Dendritic cell treated with granulocyte-macrophage colony-stimulating factor and Interleukin-4, amounts not matched to agents 40 ng/mL and 50 ng/mL, for 4 days (primary cell): ENCODE measurements around the gene TPM1.

ENCODE experiments used
- H3K27ac Mint-ChIP-seq: one replicate; pipeline ENCODE4 v1.8.0; 2022; ENCODE audit warnings: mild to moderate bottlenecking, mixed read lengths
- H3K27me3 Mint-ChIP-seq: one replicate; pipeline ENCODE4 v1.8.0; 2022; ENCODE audit warnings: mild to moderate bottlenecking, mixed read lengths
- H3K36me3 Mint-ChIP-seq: one replicate; pipeline ENCODE4 v1.8.0; 2022; ENCODE audit warnings: low read depth, mixed read lengths
- H3K4me1 Mint-ChIP-seq: one replicate; pipeline ENCODE4 v1.8.0; 2022; ENCODE audit warnings: low read depth, mixed read lengths
- H3K4me3 Mint-ChIP-seq: one replicate; pipeline ENCODE4 v1.8.0; 2022; ENCODE audit warnings: mild to moderate bottlenecking, moderate library complexity, mixed read lengths
- H3K9me3 Mint-ChIP-seq: one replicate; pipeline ENCODE4 v1.8.0; 2022; ENCODE audit warnings: mixed read lengths
- intact Hi-C: fragments of 100-400 bp; cut with micrococcal nuclease; formaldehyde crosslinking; loops from one replicate; pipeline ENCODE4 v1.15.0; 2022

Gene TPM1

GRCh38 chr15:63040509-63040908, 2.0 kb upstream of the TPM1 start:
- H3K4me3 Mint-ChIP-seq = no peak overlapping the region
- intact Hi-C loops = loop anchor here (5.0 kb wide), 1 partner anchor 108 kb away; no protein-coding TSS in a partner anchor
- peaks cover 70% of the 10 kb centered on the region for H3K27me3 Mint-ChIP-seq
- peaks cover 26% of the 10 kb centered on the region for H3K4me1 Mint-ChIP-seq
- H3K36me3 Mint-ChIP-seq = peaks cover 11% of the 10 kb centered on the region
- H3K9me3 Mint-ChIP-seq = no peaks in the 10 kb centered on the region
- no peak overlapping the region for H3K27ac Mint-ChIP-seq

DNA sequence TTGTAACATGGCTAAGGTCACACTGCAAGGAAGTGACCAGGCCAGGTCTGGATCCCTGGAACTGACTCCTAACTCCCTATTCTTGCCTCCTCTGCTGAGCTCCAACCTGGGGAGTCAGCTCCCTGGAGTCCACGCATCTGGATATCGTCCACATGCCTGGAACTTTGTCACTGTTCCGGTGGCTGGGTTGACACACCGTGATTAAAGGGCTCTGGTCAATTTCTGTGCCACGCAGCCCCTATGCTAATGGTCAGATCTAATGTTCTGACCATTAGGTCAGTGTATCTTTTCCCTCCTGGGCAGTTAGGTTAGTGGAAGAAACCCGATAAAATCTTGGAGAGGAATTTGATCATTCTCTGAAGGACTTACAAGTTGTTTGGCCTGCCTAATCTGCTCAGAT, 1.6 kb upstream of the TPM1 start:
- peaks cover 75% of the 10 kb centered on the region for H3K27me3 Mint-ChIP-seq
- intact Hi-C loops = loop anchor here (5.0 kb wide), 1 partner anchor 109 kb away; no protein-coding TSS in a partner anchor

GRCh38 chr15:63041402-63041973, 1.1 kb upstream of the TPM1 start:
- Mint-ChIP-seq H3K36me3 (peaks cover 11% of the 10 kb centered on the region), H3K4me1 (peaks cover 26% of the 10 kb centered on the region), H3K4me3 (no peak overlapping the region), H3K27ac (no peak overlapping the region), H3K27me3 (peaks cover 76% of the 10 kb centered on the region), H3K9me3 (no peaks in the 10 kb centered on the region)
- intact Hi-C loops = loop anchor here (5.0 kb wide), 1 partner anchor 109 kb away; no protein-coding TSS in a partner anchor

More for the DNA sequence above, 1.6 kb upstream of the TPM1 start:
- H3K4me3 Mint-ChIP-seq = no peak overlapping the region
- no peaks in the 10 kb centered on the region for H3K9me3 Mint-ChIP-seq
- H3K4me1 Mint-ChIP-seq = peaks cover 26% of the 10 kb centered on the region
- peaks cover 11% of the 10 kb centered on the region for H3K36me3 Mint-ChIP-seq
- H3K27ac Mint-ChIP-seq = no peak overlapping the region

DNA sequence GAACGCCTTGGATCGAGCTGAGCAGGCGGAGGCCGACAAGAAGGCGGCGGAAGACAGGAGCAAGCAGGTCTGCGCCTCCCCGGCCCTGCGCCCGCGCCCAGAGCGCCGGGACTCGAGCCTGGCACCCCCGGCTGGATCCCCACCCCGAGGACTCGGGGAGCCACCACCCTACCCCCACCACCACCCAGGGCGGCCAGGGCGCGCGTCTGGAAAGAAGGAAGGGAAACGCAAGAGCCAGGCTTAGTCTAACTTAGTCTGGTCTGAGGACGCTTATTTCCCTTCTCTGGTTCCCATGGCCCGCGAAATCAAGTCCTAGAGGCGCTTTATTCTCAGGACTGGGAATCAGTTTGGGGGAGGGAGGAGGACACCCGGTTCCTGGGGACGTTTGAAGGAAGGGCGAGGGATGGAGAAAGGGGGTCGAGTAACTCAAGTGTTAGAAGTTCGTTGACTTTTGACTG, 359 bp downstream of the TPM1 start:
- Mint-ChIP-seq H3K9me3 (no peaks in the 10 kb centered on the region), H3K27me3 (peaks cover 89% of the 10 kb centered on the region), H3K4me1 (peaks cover 38% of the 10 kb centered on the region), H3K27ac (peak overlapping the region; percentile 10), H3K36me3 (peaks cover 11% of the 10 kb centered on the region), H3K4me3 (peak overlapping the region; percentile 84)
- intact Hi-C loops = loop anchor here (1.0 to 5.0 kb wide), 2 partner anchors 12 to 111 kb away; no protein-coding TSS in a partner anchor

GRCh38 chr15:63043335-63044076, 959 bp downstream of the TPM1 start:
- intact Hi-C loops = loop anchor here (1.0 to 5.0 kb wide), 2 partner anchors 12 to 111 kb away; no protein-coding TSS in a partner anchor
- Mint-ChIP-seq H3K27ac (peak overlapping the region; percentile 10), H3K4me3 (peak overlapping the region; percentile 84), H3K27me3 (peaks cover 89% of the 10 kb centered on the region), H3K36me3 (peaks cover 11% of the 10 kb centered on the region), H3K9me3 (no peaks in the 10 kb centered on the region), H3K4me1 (peaks cover 38% of the 10 kb centered on the region)

- intact Hi-C loops = loop anchor here (5.0 kb wide), 1 partner anchor 112 kb away; no protein-coding TSS in a partner anchor
- peak overlapping the region; percentile 84 for H3K4me3 Mint-ChIP-seq
- H3K27ac Mint-ChIP-seq = no peak overlapping the region
- peaks cover 44% of the 10 kb centered on the region for H3K4me1 Mint-ChIP-seq
- H3K36me3 Mint-ChIP-seq = peaks cover 18% of the 10 kb centered on the region
- H3K9me3 Mint-ChIP-seq = no peaks in the 10 kb centered on the region
- peaks cover 91% of the 10 kb centered on the region for H3K27me3 Mint-ChIP-seq
Observed at GRCh38 chr15:63044077-63044644, 1.6 kb downstream of the TPM1 start.

DNA sequence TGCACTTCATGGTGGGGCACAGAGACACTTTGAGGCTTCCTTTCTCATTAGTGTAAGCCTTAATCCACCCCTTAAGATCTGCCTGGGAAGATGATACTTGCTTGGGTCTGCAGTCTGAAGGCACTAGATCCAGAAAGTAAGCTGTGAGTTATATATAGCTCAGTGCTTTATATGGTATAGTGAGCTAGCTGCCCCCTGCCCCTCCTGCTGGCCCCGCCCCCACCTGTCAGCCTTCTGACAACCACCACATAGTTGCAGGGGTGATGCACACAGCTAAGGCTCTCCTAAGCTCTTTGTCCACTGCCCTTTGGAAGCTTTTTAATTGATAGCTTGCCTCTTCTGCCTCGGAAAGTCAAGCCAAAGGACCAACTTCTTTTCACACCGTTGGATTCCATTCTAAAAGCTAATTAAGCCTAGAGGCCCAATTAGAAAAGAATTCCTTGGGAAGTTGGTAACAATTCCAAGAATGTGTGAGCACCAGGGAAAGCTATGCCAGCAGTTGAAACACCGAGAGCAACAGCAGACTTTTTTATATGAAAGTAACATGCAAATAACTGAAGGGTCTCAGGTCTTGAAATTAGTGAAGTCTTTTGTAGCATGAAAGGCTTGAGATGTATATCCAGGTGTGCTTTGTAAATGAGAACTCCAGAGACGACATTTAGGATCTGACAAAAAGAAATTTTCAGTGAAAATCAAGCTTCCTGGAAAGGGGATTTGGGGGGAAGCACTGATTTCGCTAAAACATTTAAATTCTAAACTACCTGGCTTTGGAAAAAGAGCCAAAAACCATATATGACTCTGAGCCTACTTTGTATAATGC, 2.3 kb downstream of the TPM1 start:
- peaks cover 50% of the 10 kb centered on the region for H3K4me1 Mint-ChIP-seq
- no peak overlapping the region for H3K4me3 Mint-ChIP-seq
- intact Hi-C loops = loop anchor here (5.0 kb wide), 2 partner anchors 113 to 198 kb away; no protein-coding TSS in a partner anchor
- peaks cover 18% of the 10 kb centered on the region for H3K36me3 Mint-ChIP-seq
- H3K27me3 Mint-ChIP-seq = peaks cover 88% of the 10 kb centered on the region
- no peak overlapping the region for H3K27ac Mint-ChIP-seq
- H3K9me3 Mint-ChIP-seq = no peaks in the 10 kb centered on the region

GRCh38 chr15:63045465-63045840, 2.9 kb downstream of the TPM1 start:
- intact Hi-C loops = loop anchor here (5.0 kb wide), 1 partner anchor 198 kb away; no protein-coding TSS in a partner anchor
- Mint-ChIP-seq H3K4me1 (peaks cover 56% of the 10 kb centered on the region), H3K27ac (no peak overlapping the region), H3K9me3 (no peaks in the 10 kb centered on the region), H3K27me3 (peaks cover 85% of the 10 kb centered on the region), H3K36me3 (peaks cover 18% of the 10 kb centered on the region), H3K4me3 (no peak overlapping the region)

DNA sequence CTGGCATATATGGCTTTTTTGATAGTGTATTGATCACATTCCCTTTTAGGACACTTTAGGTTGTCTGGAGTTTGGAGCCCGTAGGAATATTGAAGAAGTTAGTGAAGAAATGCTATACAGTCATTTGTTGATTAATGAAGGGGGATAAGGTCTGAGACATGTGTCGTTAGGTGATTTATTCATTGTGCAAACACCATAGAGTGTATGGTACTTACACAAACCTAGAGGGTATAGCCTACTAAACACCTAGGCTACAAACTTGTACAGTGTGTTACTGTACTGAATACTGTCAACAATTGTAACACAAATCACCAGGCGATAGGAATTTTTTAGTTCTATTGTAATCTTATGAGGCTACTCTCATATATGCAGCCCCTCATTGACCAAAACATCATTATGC, 3.3 kb downstream of the TPM1 start:
- H3K4me3 Mint-ChIP-seq = no peak overlapping the region
- no peak overlapping the region for H3K27ac Mint-ChIP-seq
- peaks cover 21% of the 10 kb centered on the region for H3K36me3 Mint-ChIP-seq
- intact Hi-C loops = loop anchor here (5.0 kb wide), 1 partner anchor 199 kb away; no protein-coding TSS in a partner anchor
- H3K27me3 Mint-ChIP-seq = peaks cover 80% of the 10 kb centered on the region
- H3K4me1 Mint-ChIP-seq = peaks cover 58% of the 10 kb centered on the region
- no peaks in the 10 kb centered on the region for H3K9me3 Mint-ChIP-seq

DNA sequence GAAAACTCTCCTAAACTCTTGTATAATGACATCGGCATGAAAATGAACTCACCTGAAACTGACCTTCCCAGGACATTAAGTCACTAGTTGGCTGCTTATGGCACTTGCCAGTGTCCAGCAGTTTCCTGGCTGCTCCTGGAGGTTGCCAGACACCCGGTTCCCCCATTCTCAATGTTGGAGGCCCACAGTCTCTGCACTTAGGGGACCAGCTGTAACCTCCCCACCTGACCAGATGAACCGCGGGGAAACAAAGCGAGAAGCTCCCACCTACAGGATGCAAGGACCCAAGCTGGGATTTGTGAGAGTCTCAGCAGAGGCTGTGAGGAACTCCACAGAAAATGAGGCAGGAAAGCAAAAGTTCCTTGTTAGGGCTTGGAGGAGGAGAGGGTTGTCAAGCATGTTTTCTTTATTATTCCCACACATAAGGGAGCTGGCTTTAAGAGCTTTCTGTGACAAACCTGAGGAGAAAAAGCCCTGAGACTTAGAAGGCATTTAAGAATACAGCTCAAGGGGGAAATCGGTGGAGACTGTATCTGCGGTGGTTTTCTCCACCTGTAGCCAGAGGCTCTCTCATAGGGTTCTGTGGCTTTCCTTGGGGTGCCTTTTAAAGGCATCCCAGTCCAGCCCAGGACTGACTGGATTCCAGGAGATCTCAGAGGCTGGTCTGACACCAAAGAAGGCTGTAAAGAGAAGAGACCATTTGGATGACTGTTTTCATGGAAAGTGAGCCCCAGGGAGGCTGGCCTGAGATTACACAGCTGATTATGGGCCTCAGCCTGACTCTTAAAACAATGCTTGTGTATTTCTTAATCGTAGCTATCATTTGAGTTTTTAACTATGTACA, 4.6 kb downstream of the TPM1 start:
- Mint-ChIP-seq H3K36me3 (peaks cover 34% of the 10 kb centered on the region), H3K9me3 (no peaks in the 10 kb centered on the region), H3K4me3 (no peak overlapping the region), H3K4me1 (peaks cover 60% of the 10 kb centered on the region), H3K27me3 (peaks cover 68% of the 10 kb centered on the region), H3K27ac (no peak overlapping the region)
- intact Hi-C loops = loop anchor here (5.0 kb wide), 1 partner anchor 200 kb away; no protein-coding TSS in a partner anchor

- peaks cover 55% of the 10 kb centered on the region for H3K4me1 Mint-ChIP-seq
- peak overlapping the region; percentile 85 for H3K27ac Mint-ChIP-seq
- peaks cover 62% of the 10 kb centered on the region for H3K27me3 Mint-ChIP-seq
Observed at GRCh38 chr15:63047792-63048114, 5.2 kb downstream of the TPM1 start.

DNA sequence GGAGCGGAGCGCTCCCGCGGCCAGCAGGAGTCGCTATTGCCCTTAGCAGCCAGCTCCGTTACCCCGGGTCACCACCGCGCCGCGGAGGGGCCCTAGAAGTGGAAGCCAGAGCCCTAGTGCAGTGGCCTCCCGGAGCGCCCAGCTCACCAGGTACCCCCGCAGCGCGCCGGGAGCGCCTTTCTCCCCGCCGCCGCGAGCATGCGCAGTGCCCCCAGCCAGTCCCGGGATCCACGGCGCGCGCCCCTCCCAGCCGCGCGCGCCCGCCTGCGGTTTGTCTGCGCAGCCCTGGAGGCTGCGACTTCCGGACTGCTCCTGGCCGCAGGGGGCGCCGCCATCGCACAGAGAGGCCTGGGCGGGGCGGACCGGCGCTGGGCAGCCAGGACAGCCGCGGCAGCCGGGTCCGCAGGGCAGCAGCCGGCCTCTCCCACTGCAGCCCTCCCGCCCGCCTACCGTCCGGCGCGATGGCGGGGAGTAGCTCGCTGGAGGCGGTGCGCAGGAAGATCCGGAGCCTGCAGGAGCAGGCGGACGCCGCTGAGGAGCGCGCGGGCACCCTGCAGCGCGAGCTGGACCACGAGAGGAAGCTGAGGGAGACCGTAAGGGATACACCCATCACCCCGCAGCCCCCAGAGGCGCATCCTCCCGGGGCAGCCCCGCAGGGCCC, 5.7 kb downstream of the TPM1 start:
- peaks cover 39% of the 10 kb centered on the region for H3K36me3 Mint-ChIP-seq
- H3K9me3 Mint-ChIP-seq = no peaks in the 10 kb centered on the region
- peaks cover 57% of the 10 kb centered on the region for H3K27me3 Mint-ChIP-seq
- intact Hi-C loops = loop anchor here (2.0 to 5.0 kb wide), 2 partner anchors 45 to 201 kb away; no protein-coding TSS in a partner anchor
- H3K27ac Mint-ChIP-seq = peak overlapping the region; percentile 85
- peak overlapping the region; percentile 91 for H3K4me3 Mint-ChIP-seq
- H3K4me1 Mint-ChIP-seq = peaks cover 50% of the 10 kb centered on the region

More at GRCh38 chr15:63047792-63048114, 5.2 kb downstream of the TPM1 start:
- intact Hi-C loops = loop anchor here (2.0 to 5.0 kb wide), 2 partner anchors 45 to 200 kb away; no protein-coding TSS in a partner anchor
- Mint-ChIP-seq H3K9me3 (no peaks in the 10 kb centered on the region), H3K4me3 (peak overlapping the region; percentile 91), H3K36me3 (peaks cover 39% of the 10 kb centered on the region)
